Mesenteric fat pad (tissue), 1 donor: ENCODE measurements around the gene RASA3. TPM values are rescaled to one million over a fixed set of nuclear protein-coding genes. Genes with fewer than 3 reads are reported as not detected.
"Not testable (repeated sequence)": the region's sequence is repeated elsewhere in the genome, so short reads cannot be mapped to it uniquely, and the experiment has no call there.

ENCODE experiments used
- DNase-seq: peaks from one replicate; pipeline ENCODE4 v3.0.0-alpha.2; 2020; ENCODE audit warnings: low spot score
- total RNA-seq: library from RNA; stranded (reverse); fragmentation: NEBNext Ultra II Directional; extraction: Animal tissue kit (Norgen Biotek cat#: 25700); gene quantifications from one replicate; pipeline ENCODE4 v1.2.1, GENCODE V29; 2021
- donor health status: DM: yes; HTN: yes; CAD: no.

Gene RASA3
- total RNA-seq, 1 donor from 2014 or later: 102 TPM

- DNase-seq: no peak
Measured at GRCh38 chr13:114023716-114024602, 108.5 kb downstream of the RASA3 start.

GRCh38 chr13:114022876-114023275 lies 109.5 kb downstream of the RASA3 start:
- no peak for DNase-seq

- DNase-seq: no peak
Measured at GRCh38 chr13:114022309-114022669, 110.1 kb downstream of the RASA3 start.

GRCh38 chr13:114021464-114022308 lies 110.7 kb downstream of the RASA3 start:
- no peak for DNase-seq

- no peak for DNase-seq
Measured at GRCh38 chr13:114020750-114021463, 111.5 kb downstream of the RASA3 start.

- not testable (repeated sequence) for DNase-seq
Measured at GRCh38 chr13:114020134-114020533, 112.3 kb downstream of the RASA3 start.

- no peak for DNase-seq
Measured at GRCh38 chr13:114019367-114019766, 113.1 kb downstream of the RASA3 start.

GRCh38 chr13:114018461-114019055 lies 113.9 kb downstream of the RASA3 start:
- DNase-seq: no peak

- DNase-seq: no peak
Measured at GRCh38 chr13:114017966-114018365, 114.5 kb downstream of the RASA3 start.

GRCh38 chr13:114017028-114017630 lies 115.3 kb downstream of the RASA3 start:
- no peak for DNase-seq

- DNase-seq: no peak
Measured at GRCh38 chr13:114016321-114017027, 115.9 kb downstream of the RASA3 start.

- DNase-seq: no peak
Measured at GRCh38 chr13:114015969-114016295, 116.5 kb downstream of the RASA3 start.

GRCh38 chr13:114015111-114015968 lies 117.1 kb downstream of the RASA3 start:
- DNase-seq: no peak

GRCh38 chr13:114013952-114014629 lies 118.3 kb downstream of the RASA3 start:
- DNase-seq: no peak

- DNase-seq: no peak
Measured at GRCh38 chr13:114013336-114013735, 119.1 kb downstream of the RASA3 start.

GRCh38 chr13:114012921-114013320 lies 119.5 kb downstream of the RASA3 start:
- no peak for DNase-seq

GRCh38 chr13:114012141-114012540 lies 120.3 kb downstream of the RASA3 start:
- no peak for DNase-seq

- DNase-seq: no peak
Measured at GRCh38 chr13:114011226-114011625, 121.2 kb downstream of the RASA3 start.
